HFFc6 (cell line): ENCODE results near the gene ERC2. TPM values are rescaled to one million over a fixed set of nuclear protein-coding genes. Genes with fewer than 3 reads are reported as not detected.

Source experiments
- DNase-seq: peaks from one replicate; pipeline ENCODE4 v3.0.0-alpha.2; 2018
- H3K27ac Mint-ChIP-seq: 2 replicates; pipeline ENCODE4 v1.8.0; 2020; ENCODE audit warnings: mild to moderate bottlenecking, mixed read lengths
- H3K27me3 Mint-ChIP-seq: 2 replicates; pipeline ENCODE4 v1.8.0; 2021; ENCODE audit warnings: mild to moderate bottlenecking, moderate library complexity, mixed read lengths; ENCODE audit not compliant: insufficient read depth
- H3K36me3 Mint-ChIP-seq: 2 replicates; pipeline ENCODE4 v1.8.0; 2021; ENCODE audit warnings: low read depth, mixed read lengths
- H3K4me1 Mint-ChIP-seq: 2 replicates; pipeline ENCODE4 v1.8.0; 2020; ENCODE audit warnings: low read depth, mixed read lengths
- H3K4me3 Mint-ChIP-seq: 2 replicates; pipeline ENCODE4 v1.8.0; 2020; ENCODE audit warnings: mild to moderate bottlenecking, moderate library complexity, mixed read lengths
- H3K9me3 Mint-ChIP-seq: 2 replicates; pipeline ENCODE4 v1.8.0; 2020; ENCODE audit warnings: mild to moderate bottlenecking, mixed read lengths
- total RNA-seq, 6 experiments: library from RNA; stranded (reverse); fragmentation: NEBNext Ultra II Directional; extraction: Animal tissue kit (Norgen Biotek cat#: 25700); gene quantifications; 2 replicates in 1 of 6; 3 replicates in 5 of 6; pipeline ENCODE4 v1.2.3, GENCODE V29; 2021
- TF ChIP-seq, protein P1 (sequence below): fragments of 200-600 bp; sonication (generic); IDR thresholded peaks from 2 replicates; pipeline ENCODE4 v1.5.0; 2021; ENCODE audit warnings: antibody characterized with exemption, mild to moderate bottlenecking

Gene ERC2
- total RNA-seq, 6 experiments from 2014 or later = 0.11 TPM; not detected in 5

DNA sequence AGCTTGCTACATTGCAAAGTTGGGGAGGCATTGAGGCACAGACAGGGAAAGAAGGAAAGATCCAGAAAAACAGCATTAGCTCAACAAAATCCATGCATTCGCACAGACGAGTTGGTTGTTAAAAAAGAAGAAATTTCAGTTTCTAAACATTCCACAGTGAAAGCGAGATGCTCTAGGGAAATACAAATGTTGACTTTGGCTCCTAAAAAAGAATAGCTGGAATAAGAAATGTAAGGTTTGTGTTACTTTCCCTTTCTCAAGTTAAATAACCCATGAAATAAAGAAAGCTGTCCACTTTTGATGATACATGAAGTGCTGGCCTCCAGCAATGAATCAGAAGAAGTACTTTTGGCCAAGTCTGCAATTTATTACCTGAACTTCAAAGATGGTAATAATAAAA lies 465.1 kb downstream of the ERC2 start:
- Mint-ChIP-seq H3K27me3 (no peaks in the 10 kb centered on the region; the same call in 1 of the 2 replicates), H3K36me3 (no peaks in the 10 kb centered on the region), H3K4me3 (no peak overlapping the region), H3K9me3 (peaks cover 6% of the 10 kb centered on the region), H3K4me1 (no peaks in the 10 kb centered on the region), H3K27ac (no peak overlapping the region)
- no peak for DNase-seq
- TF ChIP-seq, protein P1, sequence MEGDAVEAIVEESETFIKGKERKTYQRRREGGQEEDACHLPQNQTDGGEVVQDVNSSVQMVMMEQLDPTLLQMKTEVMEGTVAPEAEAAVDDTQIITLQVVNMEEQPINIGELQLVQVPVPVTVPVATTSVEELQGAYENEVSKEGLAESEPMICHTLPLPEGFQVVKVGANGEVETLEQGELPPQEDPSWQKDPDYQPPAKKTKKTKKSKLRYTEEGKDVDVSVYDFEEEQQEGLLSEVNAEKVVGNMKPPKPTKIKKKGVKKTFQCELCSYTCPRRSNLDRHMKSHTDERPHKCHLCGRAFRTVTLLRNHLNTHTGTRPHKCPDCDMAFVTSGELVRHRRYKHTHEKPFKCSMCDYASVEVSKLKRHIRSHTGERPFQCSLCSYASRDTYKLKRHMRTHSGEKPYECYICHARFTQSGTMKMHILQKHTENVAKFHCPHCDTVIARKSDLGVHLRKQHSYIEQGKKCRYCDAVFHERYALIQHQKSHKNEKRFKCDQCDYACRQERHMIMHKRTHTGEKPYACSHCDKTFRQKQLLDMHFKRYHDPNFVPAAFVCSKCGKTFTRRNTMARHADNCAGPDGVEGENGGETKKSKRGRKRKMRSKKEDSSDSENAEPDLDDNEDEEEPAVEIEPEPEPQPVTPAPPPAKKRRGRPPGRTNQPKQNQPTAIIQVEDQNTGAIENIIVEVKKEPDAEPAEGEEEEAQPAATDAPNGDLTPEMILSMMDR = no peak

DNA sequence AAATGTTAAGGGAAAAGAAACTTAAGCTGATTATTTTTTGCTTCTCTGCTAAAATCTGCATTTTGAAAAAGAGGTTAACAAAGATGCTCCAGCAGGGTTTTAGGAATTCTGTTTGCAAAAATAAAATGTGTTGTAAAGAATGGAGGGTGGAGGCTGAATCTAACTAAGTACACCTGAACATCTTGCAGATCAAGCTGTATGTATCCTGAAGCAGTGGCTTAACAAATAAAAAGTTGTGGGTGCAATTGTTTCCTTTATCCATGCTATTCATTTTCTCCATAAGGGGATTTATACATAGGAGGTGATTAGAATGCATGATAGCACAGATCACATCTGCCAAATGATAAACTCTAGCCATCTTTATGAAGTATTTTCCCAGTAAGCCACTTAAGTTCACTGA lies 466.3 kb downstream of the ERC2 start:
- Mint-ChIP-seq H3K27ac (no peak overlapping the region), H3K4me3 (no peak overlapping the region), H3K36me3 (no peaks in the 10 kb centered on the region), H3K9me3 (peaks cover 6% of the 10 kb centered on the region), H3K27me3 (no peaks in the 10 kb centered on the region; the same call in 1 of the 2 replicates), H3K4me1 (no peaks in the 10 kb centered on the region)
- TF ChIP-seq, protein P1 = no peak
- no peak for DNase-seq

DNA sequence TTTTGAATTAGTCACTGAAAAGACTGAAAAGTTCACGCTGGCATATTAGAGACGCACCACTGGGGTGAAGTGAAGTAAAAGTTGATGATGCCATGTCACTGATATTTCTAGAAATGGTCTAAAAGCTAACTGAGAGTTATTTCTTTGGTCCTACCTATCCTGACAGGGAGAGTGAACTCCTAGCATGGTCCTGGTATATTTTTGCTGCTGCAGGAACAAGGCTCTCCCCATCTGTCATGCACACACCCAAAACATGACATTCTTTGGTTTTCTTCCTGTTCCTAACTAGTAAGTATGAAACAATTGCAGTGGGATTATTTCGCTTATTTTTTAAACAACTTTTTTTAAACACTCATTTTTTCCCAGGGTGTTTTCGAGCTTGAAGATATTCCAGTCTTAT lies 466.7 kb downstream of the ERC2 start:
- no peak overlapping the region for H3K4me3 Mint-ChIP-seq
- no peak overlapping the region for H3K27ac Mint-ChIP-seq
- no peak for DNase-seq
- no peaks in the 10 kb centered on the region for H3K4me1 Mint-ChIP-seq
- H3K9me3 Mint-ChIP-seq = peaks cover 6% of the 10 kb centered on the region
- H3K36me3 Mint-ChIP-seq = no peaks in the 10 kb centered on the region
- TF ChIP-seq, protein P1 = no peak
- H3K27me3 Mint-ChIP-seq = no peaks in the 10 kb centered on the region; the same call in 1 of the 2 replicates

DNA sequence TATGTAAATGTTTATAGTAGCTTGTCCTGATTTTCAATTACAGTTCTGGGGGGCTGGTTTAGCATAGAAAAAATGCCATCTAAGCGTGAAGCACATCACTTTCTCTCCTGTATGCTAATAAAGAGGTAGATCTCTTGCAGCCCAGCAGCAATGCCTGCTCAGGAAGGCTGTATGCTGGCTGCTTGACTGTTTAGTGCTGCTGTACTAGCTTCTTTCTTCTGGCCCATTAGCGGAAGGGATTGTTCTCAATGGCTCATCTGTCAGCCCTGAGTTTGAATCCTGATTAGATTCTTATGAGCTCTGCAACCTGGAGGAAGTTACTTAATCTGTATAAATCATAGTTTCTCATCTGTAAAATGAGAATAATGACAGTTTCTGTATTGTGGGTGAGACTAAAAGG lies 478.9 kb downstream of the ERC2 start:
- no peak overlapping the region for H3K4me3 Mint-ChIP-seq
- TF ChIP-seq, protein P1 = no peak
- DNase-seq = no peak
- H3K27ac Mint-ChIP-seq = no peak overlapping the region
- peaks cover 22% of the 10 kb centered on the region for H3K9me3 Mint-ChIP-seq
- H3K36me3 Mint-ChIP-seq = no peaks in the 10 kb centered on the region
- H3K27me3 Mint-ChIP-seq = no peaks in the 10 kb centered on the region
- H3K4me1 Mint-ChIP-seq = no peaks in the 10 kb centered on the region

DNA sequence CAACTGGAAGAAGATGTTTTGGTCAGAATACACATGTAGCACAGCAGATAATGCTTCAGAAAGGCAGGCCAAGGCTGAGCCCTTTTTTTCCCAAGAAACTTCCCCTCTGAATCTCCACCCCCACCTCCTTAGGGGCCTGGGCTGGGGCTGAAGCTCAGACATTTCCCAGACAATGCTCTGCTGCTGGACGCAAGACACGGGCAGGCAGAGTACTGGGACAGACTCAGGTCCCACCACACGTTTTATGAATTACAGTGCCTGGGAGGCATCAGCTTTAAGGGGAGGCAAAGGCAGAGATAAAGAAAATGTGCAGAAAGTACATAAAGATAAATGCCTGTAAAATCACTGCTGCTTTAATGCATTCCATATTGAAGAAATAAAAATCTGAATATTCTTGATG lies 479.4 kb downstream of the ERC2 start:
- H3K27ac Mint-ChIP-seq = no peak overlapping the region
- H3K9me3 Mint-ChIP-seq = peaks cover 22% of the 10 kb centered on the region
- TF ChIP-seq, protein P1 = no peak
- H3K27me3 Mint-ChIP-seq = no peaks in the 10 kb centered on the region
- H3K4me1 Mint-ChIP-seq = no peaks in the 10 kb centered on the region
- DNase-seq = no peak
- no peak overlapping the region for H3K4me3 Mint-ChIP-seq
- H3K36me3 Mint-ChIP-seq = no peaks in the 10 kb centered on the region

DNA sequence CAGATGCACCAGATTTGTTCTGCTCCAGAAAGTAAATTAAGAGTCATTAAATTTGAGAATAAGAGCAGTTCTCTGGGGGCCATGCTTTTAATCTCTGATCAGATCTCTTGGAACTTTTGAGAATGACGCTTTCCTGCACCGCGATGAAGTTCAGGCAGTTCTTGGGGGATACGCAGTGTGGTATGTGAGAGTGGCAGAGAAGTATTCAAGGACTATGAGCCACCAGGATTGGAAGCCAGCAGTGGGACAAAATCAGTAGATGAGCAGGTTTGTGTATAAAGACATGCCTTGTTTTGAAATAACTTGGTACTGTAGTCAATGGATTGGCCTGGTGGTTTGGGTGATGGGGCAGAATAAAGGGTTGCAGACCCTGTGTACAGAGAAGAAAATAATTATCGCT lies 483.6 kb downstream of the ERC2 start:
- Mint-ChIP-seq H3K36me3 (no peaks in the 10 kb centered on the region), H3K9me3 (peaks cover 29% of the 10 kb centered on the region), H3K4me3 (no peak overlapping the region), H3K4me1 (no peaks in the 10 kb centered on the region), H3K27ac (no peak overlapping the region), H3K27me3 (no peaks in the 10 kb centered on the region)
- no peak for DNase-seq
- TF ChIP-seq, protein P1 = no peak
